H9 (cell line): ENCODE measurements around the gene MRTO4. TPM values are rescaled to one million over a fixed set of nuclear protein-coding genes. Genes with fewer than 3 reads are reported as not detected.

Experiments
- DNase-seq: peaks from one replicate; pipeline ENCODE4 v3.0.0-alpha.2; 2017
- H2AFZ ChIP-seq: one replicate; pipeline ENCODE4 v1.6.1; 2013; ENCODE audit warnings: mild to moderate bottlenecking, low read length, control low read depth, moderate library complexity
- H2AK5ac ChIP-seq: 2 replicates; pipeline ENCODE4 v1.6.1; 2013; ENCODE audit warnings: low read length, control low read depth, mixed read lengths; ENCODE audit not compliant: insufficient read length
- H2BK120ac ChIP-seq: one replicate; pipeline ENCODE4 v1.6.1; 2013; ENCODE audit warnings: low read depth, mild to moderate bottlenecking, low read length, control low read depth, inconsistent platforms; ENCODE audit not compliant: poor library complexity, severe bottlenecking
- H2BK12ac ChIP-seq: 2 replicates; pipeline ENCODE4 v1.6.1; 2013; ENCODE audit warnings: low read length, control low read depth, mixed read lengths, low read depth; ENCODE audit not compliant: insufficient read length
- H2BK15ac ChIP-seq: 2 replicates; pipeline ENCODE4 v1.6.1; 2013; ENCODE audit warnings: low read depth, low read length, control low read depth
- H2BK20ac ChIP-seq: one replicate; pipeline ENCODE4 v1.6.1; 2013; ENCODE audit warnings: low read depth, mild to moderate bottlenecking, low read length, control low read depth, inconsistent platforms; ENCODE audit not compliant: poor library complexity, severe bottlenecking
- H2BK5ac ChIP-seq: 2 replicates; pipeline ENCODE4 v1.6.1; 2013; ENCODE audit warnings: low read length, control low read depth, mixed read lengths; ENCODE audit not compliant: insufficient read length
- H3K14ac ChIP-seq: 2 replicates; pipeline ENCODE4 v1.6.1; 2013; ENCODE audit warnings: low read length, control low read depth; ENCODE audit not compliant: insufficient read depth
- H3K18ac ChIP-seq: 2 replicates; pipeline ENCODE4 v1.6.1; 2013; ENCODE audit warnings: low read depth, mild to moderate bottlenecking, mixed read lengths, low read length, control low read depth; ENCODE audit not compliant: insufficient read length
- H3K23ac ChIP-seq: 2 replicates; pipeline ENCODE4 v1.6.1; 2013; ENCODE audit warnings: low read length, control low read depth, mixed read lengths, low read depth; ENCODE audit not compliant: insufficient read length
- H3K23me2 ChIP-seq: 2 replicates; pipeline ENCODE4 v1.6.1; 2013; ENCODE audit warnings: low read depth, mild to moderate bottlenecking, mixed read lengths, low read length, control low read depth; ENCODE audit not compliant: insufficient read length, poor library complexity, severe bottlenecking
- H3K27ac ChIP-seq: 2 replicates; pipeline ENCODE4 v1.5.1; 2013; ENCODE audit warnings: low read length, control low read depth, mixed read lengths, low read depth; ENCODE audit not compliant: insufficient read length
- H3K27me3 ChIP-seq: 2 replicates; pipeline ENCODE4 v1.6.1; 2013; ENCODE audit warnings: low read length, control low read depth, inconsistent platforms; ENCODE audit not compliant: insufficient read depth
- H3K4ac ChIP-seq: 2 replicates; pipeline ENCODE4 v1.6.1; 2013; ENCODE audit warnings: low read depth, mild to moderate bottlenecking, control low read depth, inconsistent platforms, low read length, moderate library complexity
- H3K4me1 ChIP-seq: 2 replicates; pipeline ENCODE4 v1.6.1; 2013; ENCODE audit warnings: low read length, control low read depth, inconsistent platforms; ENCODE audit not compliant: insufficient read depth
- H3K4me2 ChIP-seq: 2 replicates; pipeline ENCODE4 v1.6.1; 2013; ENCODE audit warnings: low read length, control low read depth, mixed read lengths; ENCODE audit not compliant: insufficient read length, insufficient read depth
- H3K56ac ChIP-seq: 2 replicates; pipeline ENCODE4 v1.6.1; 2013; ENCODE audit warnings: low read depth, mild to moderate bottlenecking, mixed read lengths, low read length, control low read depth; ENCODE audit not compliant: insufficient read length
- H3K79me1 ChIP-seq: 2 replicates; pipeline ENCODE4 v1.6.1; 2013; ENCODE audit warnings: low read depth, mild to moderate bottlenecking, moderate library complexity, low read length, control low read depth, inconsistent platforms; ENCODE audit not compliant: insufficient read depth, poor library complexity, severe bottlenecking
- H3K79me2 ChIP-seq: 2 replicates; pipeline ENCODE4 v1.6.1; 2013; ENCODE audit warnings: low read length, control low read depth, inconsistent platforms; ENCODE audit not compliant: insufficient read depth
- H3K9ac ChIP-seq: 2 replicates; pipeline ENCODE4 v1.6.1; 2013; ENCODE audit warnings: low read length, control low read depth, mixed read lengths; ENCODE audit not compliant: insufficient read length; ENCODE audit errors: extremely low read depth
- H3K9me3 ChIP-seq: one replicate; pipeline ENCODE4 v1.6.1; 2013; ENCODE audit warnings: low read depth, low read length, inconsistent platforms; ENCODE audit not compliant: control insufficient read depth
- H3T11ph ChIP-seq: one replicate; pipeline ENCODE4 v1.6.1; 2013; ENCODE audit warnings: mild to moderate bottlenecking, low read length, control low read depth, inconsistent platforms
- H4K20me1 ChIP-seq: one replicate; pipeline ENCODE4 v1.6.1; 2013; ENCODE audit not compliant: control insufficient read depth, insufficient read length, insufficient read depth
- H4K5ac ChIP-seq: 2 replicates; pipeline ENCODE4 v1.6.1; 2013; ENCODE audit warnings: low read depth, mild to moderate bottlenecking, mixed read lengths, low read length, control low read depth; ENCODE audit not compliant: insufficient read length
- H4K8ac ChIP-seq: replicated peaks from 2 replicates; pipeline ENCODE4 v1.6.1; 2013; ENCODE audit warnings: low read length, control low read depth, mixed read lengths, low read depth; ENCODE audit not compliant: insufficient read length
- H4K91ac ChIP-seq: 2 replicates; pipeline ENCODE4 v1.6.1; 2013; ENCODE audit warnings: low read depth, mild to moderate bottlenecking, moderate library complexity, mixed read lengths, low read length, control low read depth; ENCODE audit not compliant: insufficient read length
- H3K27ac Mint-ChIP-seq, 3 experiments: 2 replicates in 2 of 3; 3 replicates in 1 of 3; pipeline ENCODE4 v1.8.0; 2020 to 2021; ENCODE audit warnings: mixed read lengths in 3 of 3, mild to moderate bottlenecking in 1 of 3, moderate library complexity in 1 of 3
- H3K27me3 Mint-ChIP-seq: 2 replicates; pipeline ENCODE4 v1.8.0; 2021; ENCODE audit warnings: low read depth, mild to moderate bottlenecking, moderate library complexity, mixed read lengths
- H3K36me3 Mint-ChIP-seq, 3 experiments: 2 replicates in 2 of 3; 3 replicates in 1 of 3; pipeline ENCODE4 v1.8.0; 2020 to 2021; ENCODE audit warnings: low read depth in 3 of 3, mixed read lengths in 3 of 3; ENCODE audit not compliant: insufficient read depth in 1 of 3
- H3K4me1 Mint-ChIP-seq, 2 experiments: 2 replicates each; pipeline ENCODE4 v1.8.0; 2020; ENCODE audit warnings: mixed read lengths in 2 of 2
- H3K4me3 Mint-ChIP-seq, 2 experiments: 2 replicates in 1 of 2; 3 replicates in 1 of 2; pipeline ENCODE4 v1.8.0; 2020 to 2021; ENCODE audit warnings: mild to moderate bottlenecking in 2 of 2, mixed read lengths in 2 of 2, moderate library complexity in 1 of 2
- H3K9me3 Mint-ChIP-seq, 2 experiments: 2 replicates in 1 of 2; 3 replicates in 1 of 2; pipeline ENCODE4 v1.8.0; 2020; ENCODE audit warnings: mild to moderate bottlenecking in 2 of 2, mixed read lengths in 2 of 2, moderate library complexity in 1 of 2
- CTCF ChIP-seq: fragments of 200-600 bp; sonication (generic); conservative IDR thresholded peaks from 3 replicates; pipeline ENCODE4 v1.8.0; 2021; ENCODE audit warnings: antibody characterized with exemption, mild to moderate bottlenecking
- WGBS: extraction: QIAGEN DNeasy Blood & Tissue Kit; methylation state at CpG from one replicate; pipeline ENCODE4 v1.1.7; 2013; ENCODE audit warnings: missing lambda C conversion rate, low lambda C conversion rate, mixed read lengths; ENCODE audit not compliant: insufficient read length; ENCODE audit errors: extremely low coverage; 5-methylcytosine and 5-hydroxymethylcytosine counted together
- total RNA-seq: library from RNA; stranded (reverse); gene quantifications from 2 replicates; pipeline ENCODE4 v1.2.1, GENCODE V29; 2021

MRTO4 gene
- total RNA-seq, 1 experiment from 2014 or later = 78.3 TPM

- no peak for DNase-seq
- no peak overlapping the region for H2BK5ac ChIP-seq
- no peak overlapping the region for H3K14ac ChIP-seq
- peaks cover 33 to 37% (median 37%) of the 10 kb centered on the region in 3 experiments for H3K36me3 Mint-ChIP-seq
- no peak overlapping the region for H3K18ac ChIP-seq
- peaks cover 10% of the 10 kb centered on the region for H3K27me3 Mint-ChIP-seq
- H3K4me2 ChIP-seq = no peak overlapping the region
- H3K4ac ChIP-seq = no peak overlapping the region
- no CpG with 5 or more reads among the region's 2 CpGs for WGBS
- H3K9ac ChIP-seq = no peak overlapping the region
- peaks cover 34 to 44% of the 10 kb centered on the region in 2 experiments for H3K9me3 Mint-ChIP-seq
- no peak overlapping the region for H3K56ac ChIP-seq
- no peaks in the 10 kb centered on the region; the same call in 1 of the 2 replicates for H3K79me2 ChIP-seq
- H3K27ac Mint-ChIP-seq = no peak overlapping the region
- no peaks in the 10 kb centered on the region for H3K79me1 ChIP-seq
- H3T11ph ChIP-seq = no peak overlapping the region
- no peak for TF ChIP-seq CTCF
- H2BK120ac ChIP-seq = no peak overlapping the region
- no peak overlapping the region for H3K27ac ChIP-seq
- no peak overlapping the region for H2BK20ac ChIP-seq
- no peak overlapping the region for H3K23ac ChIP-seq
- no peak overlapping the region for H2AFZ ChIP-seq
- no peak overlapping the region for H2AK5ac ChIP-seq
- no peak overlapping the region for H2BK12ac ChIP-seq
- no peaks in the 10 kb centered on the region for H3K23me2 ChIP-seq
- no peaks in the 10 kb centered on the region for H3K4me1 ChIP-seq
- no peak overlapping the region for H4K5ac ChIP-seq
- no peak overlapping the region for H4K91ac ChIP-seq
- H3K4me3 Mint-ChIP-seq = no peak overlapping the region
- no peaks in the 10 kb centered on the region; a peak in 1 of 4 replicates for H3K4me1 Mint-ChIP-seq
- no peak overlapping the region for H4K8ac ChIP-seq
- H4K20me1 ChIP-seq = no peaks in the 10 kb centered on the region
- H3K27me3 ChIP-seq = no peaks in the 10 kb centered on the region; the same call in 1 of the 2 replicates
- H2BK15ac ChIP-seq = no peak overlapping the region
- peaks cover 16% of the 10 kb centered on the region for H3K9me3 ChIP-seq
Measured at GRCh38 chr1:19294638-19295037, 43.0 kb downstream of the MRTO4 start.
